GM18858 (cell line): ENCODE measurements around the gene ATXN10.

ENCODE experiments used
- ATAC-seq: cut with Tn5 transposase; IDR thresholded peaks from one replicate; pipeline ENCODE4 v1.9.1; 2021; ENCODE audit not compliant: unreplicated experiment

Gene ATXN10

DNA sequence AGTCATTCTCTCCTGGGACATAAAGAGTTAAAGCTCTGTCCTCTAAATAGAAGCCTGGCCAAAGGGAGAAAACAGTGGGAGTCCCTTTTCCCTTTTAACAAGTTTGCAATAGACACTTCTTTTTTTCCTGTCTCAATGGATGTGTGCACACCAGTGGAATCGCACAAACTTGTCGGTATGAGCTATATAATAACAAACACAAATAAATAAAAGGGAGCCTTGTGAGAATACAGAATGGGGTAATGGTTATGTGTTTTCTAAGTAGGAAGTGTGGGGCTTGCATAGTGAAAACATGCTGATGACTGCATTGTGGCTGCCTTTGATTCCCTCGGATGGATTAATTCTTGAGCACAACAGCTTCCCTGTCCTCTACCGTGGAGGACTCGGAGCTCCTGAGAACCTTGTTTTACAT lies 173.4 kb downstream of the ATXN10 start:
- ATAC-seq, result no peak

DNA sequence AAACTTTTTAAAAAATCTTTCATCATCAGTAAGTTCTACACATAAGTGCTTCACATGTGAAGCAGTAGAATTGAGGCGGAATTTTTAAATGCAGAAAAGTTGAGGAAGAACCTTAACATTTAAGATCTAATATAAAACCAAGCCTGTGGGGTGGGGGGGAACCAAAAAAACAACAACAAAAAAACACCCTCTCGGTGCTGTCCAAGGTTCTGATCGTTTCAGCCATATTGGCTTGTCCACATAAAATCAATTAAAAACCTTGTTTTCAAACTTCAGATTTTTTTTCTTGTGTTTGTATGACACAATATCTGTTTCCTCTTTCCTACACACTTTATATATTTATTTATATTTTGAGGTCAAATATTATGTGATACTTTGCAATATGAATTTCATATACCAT lies 175.3 kb downstream of the ATXN10 start:
- ATAC-seq, result no peak

DNA sequence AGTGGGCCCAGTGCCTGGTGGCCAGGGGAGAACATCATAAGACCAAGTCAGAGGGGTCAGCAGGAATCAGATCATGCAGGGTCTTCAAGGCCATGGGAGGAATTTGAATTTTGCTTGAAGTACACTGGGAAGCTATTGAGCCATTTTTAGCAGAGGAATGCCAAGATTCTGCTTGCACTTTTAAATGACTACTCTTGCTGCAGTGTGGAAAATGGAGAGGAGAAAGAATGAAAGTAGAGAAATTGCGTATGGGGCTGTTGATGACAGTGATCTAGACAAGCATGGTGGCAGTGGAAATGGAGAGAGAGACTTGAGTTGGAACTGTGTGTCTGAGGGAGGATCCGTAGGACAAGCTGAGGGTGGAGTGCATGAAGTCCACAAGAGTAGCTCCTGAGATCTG lies 177.3 kb downstream of the ATXN10 start:
- no peak for ATAC-seq

DNA sequence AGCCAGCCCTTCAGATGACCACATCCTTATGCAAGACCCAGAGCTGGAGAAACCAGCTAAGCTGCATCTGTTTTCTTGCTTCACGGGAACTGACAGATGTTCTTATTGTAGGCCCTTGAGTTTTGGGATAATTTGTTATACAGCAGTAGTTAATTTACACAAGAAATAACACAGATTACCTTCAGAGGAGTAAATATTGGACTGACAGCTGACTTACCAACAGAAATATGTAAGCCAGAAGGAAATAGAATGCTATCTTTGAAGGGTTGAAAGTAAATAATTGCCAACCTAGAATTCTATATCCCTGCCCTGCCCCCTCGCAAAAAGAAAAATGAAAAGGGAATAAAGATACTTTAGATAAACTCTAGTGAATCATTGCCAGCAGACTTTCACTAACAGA lies 181.2 kb downstream of the ATXN10 start:
- ATAC-seq, result no peak

DNA sequence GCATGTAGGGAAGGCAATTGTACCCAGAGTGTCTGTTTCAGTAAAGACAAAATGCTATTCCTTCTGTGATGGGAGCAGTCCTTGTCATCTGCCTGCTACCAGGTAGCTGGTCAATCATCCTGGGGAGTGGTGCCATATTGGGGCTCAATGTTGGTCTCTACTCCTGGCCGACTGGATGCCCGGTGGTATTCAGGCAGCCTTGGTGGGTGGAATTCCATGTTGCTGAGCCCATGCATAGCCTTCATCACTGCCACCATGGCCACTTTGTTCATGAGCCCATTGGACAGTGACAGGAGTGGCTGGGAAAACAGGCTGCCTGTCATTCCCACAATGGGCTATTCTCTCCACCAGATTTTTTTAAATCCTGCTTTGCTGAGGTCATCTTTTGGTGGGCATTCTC lies 184.3 kb downstream of the ATXN10 start:
- ATAC-seq, result no peak

DNA sequence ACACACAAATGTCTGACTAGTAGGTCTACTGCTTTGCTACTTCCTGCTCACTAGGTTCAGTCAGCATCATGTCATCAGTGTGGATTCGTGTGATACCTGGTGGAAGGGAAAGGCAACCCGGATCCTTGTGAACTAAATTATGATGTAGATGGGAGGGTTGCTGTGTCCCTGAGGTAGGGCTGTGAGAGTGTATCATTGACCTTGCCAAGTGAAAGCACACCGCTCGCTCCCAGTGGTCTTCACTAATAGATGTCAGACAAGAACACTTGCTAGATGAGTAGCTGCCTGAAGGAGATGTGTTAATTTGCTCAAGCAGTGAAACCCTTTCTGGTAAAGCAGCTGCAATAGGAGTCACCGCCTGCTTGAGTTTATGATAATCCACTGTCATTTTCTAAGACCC lies 185.9 kb downstream of the ATXN10 start:
- ATAC-seq, result no peak

DNA sequence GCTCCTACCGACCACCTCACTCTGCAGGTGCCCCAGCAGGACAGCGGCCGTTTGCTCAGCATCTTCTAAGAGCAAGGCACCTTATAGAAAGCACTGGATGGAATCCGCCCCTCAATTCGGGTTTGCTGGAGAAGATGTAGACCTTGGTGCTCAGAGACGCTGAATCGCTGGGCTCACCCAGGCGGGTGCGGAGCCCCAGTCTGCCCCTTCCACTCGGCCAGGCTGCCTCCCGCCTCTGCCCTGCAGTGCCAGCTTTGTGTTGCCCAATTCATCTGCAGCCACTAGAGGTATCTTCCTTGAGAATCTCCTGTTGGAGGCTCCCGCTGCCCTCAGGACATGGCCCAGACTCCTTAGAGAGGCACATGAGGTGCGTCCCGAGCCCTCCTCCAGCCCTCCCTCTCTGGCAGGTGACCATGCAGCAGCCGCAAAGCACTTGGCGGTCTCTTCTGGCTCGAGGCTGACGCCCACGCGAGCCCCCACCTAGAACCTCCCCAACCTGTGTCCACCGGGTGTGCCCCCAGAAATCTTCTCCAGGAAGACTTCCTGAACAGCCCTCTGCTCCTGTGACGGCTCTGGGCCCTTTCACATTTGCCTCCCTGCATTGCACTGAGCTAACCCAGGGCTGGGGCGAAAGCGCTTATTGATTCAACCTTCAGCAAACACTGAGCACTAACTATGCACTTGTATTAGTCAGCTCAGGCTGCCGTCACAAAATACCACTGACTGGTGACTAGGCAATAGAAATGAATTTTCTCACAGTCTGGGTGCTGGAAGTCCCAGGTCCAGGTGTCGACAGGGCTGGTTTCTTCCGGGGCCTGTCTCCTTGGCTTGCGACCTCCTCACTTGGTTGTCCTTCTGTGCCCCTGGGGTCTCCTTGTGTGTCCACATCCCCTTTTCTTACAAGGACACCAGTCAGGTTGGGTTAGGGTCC lies 187.9 kb downstream of the ATXN10 start:
- ATAC-seq, result no peak

DNA sequence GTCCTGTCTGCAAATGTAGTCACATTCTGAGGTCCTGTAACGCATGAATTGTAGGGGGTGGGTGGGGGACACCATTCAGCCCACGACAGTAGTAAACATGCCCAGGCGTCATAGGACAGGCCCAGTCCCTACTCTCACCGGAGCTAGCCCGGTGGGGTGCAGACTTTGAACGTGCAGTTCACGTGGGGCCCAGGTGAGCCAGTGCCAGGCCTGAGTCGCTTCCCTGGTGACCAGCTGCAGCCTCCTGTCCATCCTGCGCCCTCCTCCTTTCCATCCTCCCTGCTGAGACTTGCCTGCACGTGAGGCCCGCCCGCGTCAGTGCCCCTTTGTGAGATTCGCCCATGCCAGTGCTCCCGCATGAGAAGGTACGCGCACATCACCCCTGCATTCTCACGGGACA lies 188.6 kb downstream of the ATXN10 start:
- ATAC-seq, result no peak

DNA sequence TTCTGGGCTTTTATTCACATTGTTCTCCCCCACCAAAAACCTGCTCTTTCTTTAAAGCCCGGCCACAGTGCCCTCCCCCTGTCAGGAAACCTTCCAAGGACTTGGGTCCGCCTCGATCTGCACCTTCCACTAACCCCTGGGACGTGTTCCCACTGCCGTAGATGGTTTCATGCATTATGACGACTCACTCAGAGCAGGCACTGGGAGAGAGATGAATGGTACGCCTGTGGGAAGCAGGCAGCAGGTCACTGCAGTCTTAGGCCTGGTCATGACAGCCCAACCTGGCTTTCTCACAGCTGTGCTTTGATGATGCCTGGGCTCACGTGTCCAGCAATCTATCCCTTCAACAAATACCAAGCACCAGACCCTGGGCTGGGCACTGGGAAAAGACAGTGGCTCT lies 189.6 kb downstream of the ATXN10 start:
- no peak for ATAC-seq

DNA sequence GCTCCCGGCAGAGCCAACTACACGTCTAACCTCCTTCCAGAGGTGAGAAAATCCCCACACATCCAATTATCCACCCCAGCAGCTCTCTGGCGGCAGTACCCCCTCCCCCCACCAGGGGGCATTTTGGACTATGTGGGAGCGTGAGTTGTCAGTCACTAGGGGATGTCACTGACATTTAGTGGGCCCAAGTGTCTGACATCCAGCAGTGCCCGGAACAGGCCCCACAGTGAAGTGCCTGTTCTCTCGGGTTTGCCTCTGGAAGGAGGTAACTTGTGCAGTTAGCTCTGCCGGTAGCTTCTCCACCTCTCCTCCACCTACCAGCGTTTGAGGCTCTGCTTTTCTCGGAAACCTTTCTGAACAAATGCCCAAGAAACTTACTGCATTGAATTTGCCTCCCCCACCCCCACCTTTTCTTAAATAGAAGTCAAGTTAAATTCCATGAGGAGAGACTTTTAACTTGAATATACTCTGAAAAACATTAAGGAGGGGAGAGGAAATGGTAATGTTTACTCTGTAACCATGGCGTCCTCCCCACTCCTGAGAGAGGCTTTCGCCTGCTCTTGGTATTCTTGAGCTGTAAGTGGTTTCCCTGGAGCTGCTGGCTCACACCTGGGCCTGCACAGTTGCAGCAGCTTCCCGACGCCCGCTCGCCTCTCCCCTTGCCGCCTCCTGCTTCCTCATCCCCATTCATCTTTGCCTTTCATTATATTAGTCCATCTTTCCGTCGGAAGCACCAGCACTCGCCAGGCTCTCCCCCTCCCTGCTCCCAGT lies 192.5 kb downstream of the ATXN10 start:
- no peak for ATAC-seq

DNA sequence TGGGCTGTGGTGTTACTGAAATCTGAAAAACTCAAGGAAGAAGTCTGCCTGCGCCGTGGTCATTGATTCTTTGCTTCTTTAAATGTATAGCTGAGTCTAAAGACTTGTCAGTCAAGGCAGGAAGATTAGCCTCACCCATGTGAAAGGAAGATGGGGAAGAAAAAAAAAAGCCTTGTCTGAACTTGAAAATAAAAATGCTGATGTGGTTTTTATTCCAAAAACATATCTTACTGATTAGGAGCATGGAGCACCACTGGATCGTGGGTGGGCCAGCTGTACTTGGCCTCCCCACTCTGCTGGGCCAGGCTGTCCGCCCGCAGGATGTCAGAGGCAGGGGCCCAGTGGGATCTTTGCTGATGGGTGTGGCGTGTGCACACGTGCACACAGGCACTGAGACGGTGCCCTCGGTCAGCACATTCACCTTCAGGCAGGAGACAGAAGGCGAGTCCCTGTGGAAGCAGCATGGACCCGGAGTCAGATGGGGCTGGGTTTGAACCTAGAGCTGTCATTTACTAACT lies 193.4 kb downstream of the ATXN10 start:
- no peak for ATAC-seq

DNA sequence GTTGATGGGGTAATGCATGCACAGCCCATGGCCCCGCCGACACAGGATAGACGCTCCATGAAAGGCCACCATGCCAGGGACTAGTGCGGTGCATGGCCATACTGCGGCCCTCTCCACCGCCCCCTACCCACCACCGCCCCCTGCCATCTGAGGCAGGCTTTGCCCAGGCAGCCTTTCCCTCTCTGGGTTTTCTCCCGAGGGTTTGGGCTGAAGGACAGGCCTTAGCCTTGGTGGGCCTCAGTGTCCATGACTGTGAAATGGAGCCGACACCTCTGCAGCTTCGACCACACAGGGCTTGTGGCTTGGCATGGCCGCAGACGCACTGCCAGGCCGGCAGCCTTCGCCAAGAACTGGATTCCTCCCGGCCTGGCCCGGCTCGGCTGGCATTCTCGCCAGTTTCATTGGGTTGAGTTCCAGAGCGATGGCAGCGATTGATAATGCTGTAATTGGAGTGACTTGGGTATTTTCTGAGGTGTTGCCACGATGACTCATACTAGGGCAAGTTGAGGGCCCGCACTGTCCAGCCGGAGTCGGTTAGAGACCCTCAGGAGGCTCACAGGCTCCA lies 194.0 kb downstream of the ATXN10 start:
- ATAC-seq, result no peak

DNA sequence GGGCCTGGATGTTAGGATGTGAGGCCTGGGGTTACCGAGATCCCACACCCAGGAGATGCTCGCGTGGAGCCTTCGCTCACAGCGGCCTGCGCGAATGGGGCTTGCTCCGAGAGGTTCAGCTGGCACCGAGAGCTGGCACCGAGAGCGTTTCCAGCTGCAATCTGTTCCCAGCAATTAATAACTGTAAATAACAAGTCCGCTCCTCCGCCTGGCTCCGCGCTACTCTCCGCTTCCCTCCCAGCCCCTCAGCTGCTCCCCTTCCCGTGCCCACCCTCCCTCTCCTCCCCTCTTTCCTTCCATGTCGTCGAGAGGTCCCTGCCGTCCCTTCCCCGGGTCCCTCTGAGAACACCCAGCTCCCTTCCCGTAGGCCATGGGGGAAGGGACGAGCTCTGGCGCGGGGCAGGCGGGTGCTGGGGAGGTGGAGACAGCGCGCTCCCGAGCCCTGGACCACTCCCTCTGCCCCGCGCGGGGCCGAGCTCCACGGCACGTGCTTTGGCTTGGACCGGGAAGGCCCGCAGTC lies 194.6 kb downstream of the ATXN10 start:
- ATAC-seq, result no peak

DNA sequence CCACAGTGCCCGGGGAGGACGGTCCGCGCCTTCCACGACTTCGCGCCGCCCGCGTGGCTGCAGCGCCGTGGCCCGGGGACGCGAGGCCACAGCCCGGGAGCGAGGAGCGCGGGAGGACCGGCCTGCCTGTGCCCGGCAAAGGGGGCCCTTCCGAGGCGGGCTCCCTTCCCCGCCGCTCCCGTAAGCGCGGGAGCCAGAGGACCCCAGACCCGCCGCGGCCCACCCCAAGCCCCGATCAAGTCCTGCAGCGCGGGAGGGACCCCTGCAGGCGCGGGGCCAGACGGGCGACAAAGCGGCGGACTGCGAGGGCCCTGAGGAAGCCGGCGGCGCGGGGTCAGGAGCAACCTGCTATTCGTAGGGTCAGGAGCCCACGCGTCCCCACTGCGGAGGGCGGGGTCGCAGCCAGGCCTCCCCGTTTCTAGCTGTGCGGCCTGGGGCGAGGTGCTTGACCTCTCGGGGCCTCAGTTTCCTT lies 195.0 kb downstream of the ATXN10 start:
- no peak for ATAC-seq

DNA sequence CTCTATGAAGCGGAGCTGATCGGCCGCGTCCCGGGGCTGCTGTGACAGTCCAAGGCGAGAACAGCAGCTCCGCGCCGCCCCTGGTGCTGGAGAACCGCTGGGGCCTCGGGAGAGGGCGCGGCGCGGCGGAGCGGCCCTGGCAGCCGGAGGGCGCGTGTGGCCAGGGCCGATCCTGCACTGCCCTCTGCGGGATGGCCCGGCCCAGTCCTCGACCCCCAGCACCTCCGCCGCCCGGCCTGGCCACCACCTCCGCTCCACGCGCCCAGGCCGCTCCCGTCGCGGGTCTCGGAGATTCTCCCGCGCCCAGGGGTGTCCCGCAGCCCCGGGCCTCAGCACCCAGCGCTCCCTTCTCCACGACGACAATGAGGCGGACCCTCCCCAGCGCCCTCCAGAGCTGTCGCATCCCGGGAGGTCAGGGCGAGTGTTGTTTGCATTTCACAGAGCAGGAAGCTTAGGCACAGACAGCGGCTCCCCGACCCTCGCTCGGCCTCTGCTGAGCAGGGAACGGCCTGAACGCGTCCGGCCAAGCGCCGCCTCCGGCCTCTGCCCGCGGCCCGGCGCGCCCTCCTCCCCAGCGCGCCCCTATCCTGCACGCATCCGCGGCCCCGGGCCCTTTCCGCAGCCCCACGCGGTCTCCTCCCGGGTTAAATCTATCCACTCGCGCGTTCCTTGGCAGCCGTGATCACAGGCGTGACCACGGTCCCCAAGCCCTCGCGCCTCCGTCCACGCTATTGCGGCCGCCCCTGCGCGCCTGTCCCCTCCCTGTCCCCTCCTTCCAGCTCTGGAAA lies 195.7 kb downstream of the ATXN10 start:
- no peak for ATAC-seq

DNA sequence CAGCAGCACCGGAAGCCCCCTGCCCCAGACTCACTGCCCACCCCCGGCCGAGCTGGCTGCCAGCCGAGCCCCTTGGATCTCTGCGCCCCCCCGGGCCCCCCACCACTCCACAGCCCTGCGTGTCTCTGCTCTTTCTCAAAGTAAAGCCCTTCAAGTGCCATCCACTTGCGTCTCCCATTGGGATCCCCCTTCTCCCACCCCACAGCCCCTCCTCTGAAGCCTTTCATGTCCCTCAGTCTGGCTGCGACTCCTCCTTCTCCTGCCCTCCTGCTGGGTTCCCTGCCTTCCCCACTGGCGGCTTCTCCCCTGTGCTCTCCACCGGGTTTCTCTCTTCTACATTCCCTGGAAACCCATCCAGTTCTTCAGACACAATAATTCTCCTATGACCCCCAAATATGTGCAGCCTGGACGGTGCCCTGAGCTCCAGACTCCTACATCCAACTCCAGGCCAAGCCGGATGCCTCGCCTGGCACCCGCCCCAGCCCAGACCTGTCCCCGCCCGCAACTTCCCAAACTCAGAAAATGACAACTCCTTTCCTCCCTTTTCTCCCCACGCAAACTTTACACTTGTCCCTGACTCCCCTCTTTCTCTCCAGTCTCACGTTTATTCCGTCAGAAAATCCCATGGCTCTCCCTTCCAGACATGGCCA lies 196.4 kb downstream of the ATXN10 start:
- ATAC-seq, result no peak

DNA sequence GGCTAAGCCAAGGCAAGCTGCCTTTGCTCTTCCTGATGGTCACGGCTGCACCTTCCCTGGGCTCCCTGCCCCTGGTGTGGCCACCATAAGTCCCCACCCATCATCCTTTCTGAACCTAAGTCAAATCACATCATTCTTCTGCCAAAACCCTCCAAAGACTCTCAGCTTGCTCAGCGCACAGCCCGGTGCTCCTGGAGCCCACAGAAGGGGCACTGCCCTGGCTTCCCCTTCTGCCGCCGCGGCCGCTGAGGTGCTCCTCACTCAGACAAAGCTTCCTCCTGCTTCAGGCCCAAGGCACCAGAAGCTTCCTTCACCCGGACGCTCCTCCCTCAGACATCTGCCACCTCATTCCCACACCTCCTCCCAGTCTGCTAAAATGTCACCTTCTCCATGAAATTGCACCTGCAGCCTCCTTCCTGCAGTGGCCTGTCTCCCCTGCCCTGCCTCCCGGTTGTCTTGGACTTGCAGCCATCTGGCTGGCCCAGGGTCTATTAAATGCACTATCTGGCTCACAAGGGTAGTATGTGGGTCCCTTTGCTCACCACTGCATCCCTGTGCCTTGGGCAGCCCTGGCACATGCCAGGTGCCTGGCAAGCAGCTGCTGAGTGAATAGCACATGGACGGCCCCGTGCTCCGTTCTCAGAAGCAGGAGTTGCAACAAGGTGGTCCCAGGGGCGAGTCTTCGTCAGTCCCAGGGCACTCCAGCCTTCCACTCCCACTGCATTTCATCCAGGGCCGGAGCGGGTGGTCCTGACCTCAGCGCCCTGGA lies 197.1 kb downstream of the ATXN10 start:
- no peak for ATAC-seq

DNA sequence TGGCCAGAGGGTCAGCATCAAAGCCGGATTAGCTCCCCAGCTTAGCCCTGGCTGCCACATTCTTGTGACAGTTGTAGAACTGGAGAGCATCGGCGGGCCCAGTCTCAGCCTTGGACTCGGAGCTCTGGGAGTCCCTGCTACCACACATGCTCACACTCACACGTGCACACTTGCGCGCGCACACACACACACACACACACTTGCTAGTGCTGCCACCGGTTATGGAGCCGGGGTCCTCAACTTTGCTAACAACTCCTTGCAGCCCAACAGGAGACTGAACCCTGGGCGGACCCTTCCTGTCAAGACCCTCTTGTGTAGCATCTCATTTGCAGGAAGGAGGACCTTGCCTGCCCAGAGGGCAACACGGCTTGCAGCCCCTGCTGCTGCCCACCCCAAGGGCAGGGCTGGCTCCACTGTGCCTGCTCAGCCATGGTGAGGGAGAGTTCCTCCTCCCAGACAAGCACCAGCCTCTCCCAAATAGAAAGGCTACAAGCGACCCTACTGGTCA lies 197.8 kb downstream of the ATXN10 start:
- no peak for ATAC-seq

DNA sequence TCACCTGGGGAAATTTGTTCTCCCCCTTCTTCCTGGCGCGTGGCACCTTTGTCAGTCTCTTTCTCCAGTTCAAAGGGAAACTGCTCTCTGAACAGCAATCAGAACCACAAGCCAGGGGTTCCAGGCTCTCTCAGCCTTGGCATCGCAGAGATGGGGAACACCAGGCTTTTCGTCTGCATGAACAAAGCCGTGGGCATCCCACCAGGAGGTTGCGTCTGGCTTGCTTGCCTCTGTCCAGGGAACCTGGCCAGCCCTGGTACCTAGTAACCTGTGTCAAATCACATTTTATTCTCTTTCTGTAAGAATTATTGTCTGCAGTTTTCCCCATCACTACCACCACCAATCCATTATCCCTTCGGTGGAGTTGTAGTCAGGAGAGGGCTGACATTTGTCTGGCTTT lies 198.4 kb downstream of the ATXN10 start:
- ATAC-seq, result no peak
